ENCODE data around the gene ACTR1B.
"Not testable (repeated sequence)": the region's sequence is repeated elsewhere in the genome, so short reads cannot be mapped to it uniquely, and the experiment has no call there.

DNA sequence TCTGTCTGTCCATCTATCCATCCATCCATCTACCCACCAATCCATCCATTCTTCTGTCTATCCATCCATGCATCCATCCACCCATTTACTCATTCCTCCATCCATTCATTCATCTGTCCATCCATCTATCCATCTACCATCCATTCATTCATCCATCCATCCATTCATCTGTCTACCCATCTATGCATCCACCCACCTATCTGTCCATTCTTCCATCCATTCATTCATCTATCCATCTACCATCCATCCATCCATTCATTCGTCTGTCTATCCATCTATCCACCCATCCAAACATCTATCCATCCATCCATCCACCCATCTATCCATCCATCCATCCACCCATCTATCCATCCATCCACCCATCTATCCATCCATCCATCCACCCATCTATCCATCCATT, 43.4 kb downstream of the ACTR1B start:
- TF ChIP-seq POLR2A (IDR thresholded peaks at IDR 0.05): not testable (repeated sequence)
- TF ChIP-seq, protein P1, sequence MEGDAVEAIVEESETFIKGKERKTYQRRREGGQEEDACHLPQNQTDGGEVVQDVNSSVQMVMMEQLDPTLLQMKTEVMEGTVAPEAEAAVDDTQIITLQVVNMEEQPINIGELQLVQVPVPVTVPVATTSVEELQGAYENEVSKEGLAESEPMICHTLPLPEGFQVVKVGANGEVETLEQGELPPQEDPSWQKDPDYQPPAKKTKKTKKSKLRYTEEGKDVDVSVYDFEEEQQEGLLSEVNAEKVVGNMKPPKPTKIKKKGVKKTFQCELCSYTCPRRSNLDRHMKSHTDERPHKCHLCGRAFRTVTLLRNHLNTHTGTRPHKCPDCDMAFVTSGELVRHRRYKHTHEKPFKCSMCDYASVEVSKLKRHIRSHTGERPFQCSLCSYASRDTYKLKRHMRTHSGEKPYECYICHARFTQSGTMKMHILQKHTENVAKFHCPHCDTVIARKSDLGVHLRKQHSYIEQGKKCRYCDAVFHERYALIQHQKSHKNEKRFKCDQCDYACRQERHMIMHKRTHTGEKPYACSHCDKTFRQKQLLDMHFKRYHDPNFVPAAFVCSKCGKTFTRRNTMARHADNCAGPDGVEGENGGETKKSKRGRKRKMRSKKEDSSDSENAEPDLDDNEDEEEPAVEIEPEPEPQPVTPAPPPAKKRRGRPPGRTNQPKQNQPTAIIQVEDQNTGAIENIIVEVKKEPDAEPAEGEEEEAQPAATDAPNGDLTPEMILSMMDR (IDR thresholded peaks at IDR 0.05 in 4 of 5, conservative IDR thresholded peaks at IDR 0.05 in 1 of 5): not testable (repeated sequence)
